Astrocyte (in vitro differentiated cells and primary cell): ENCODE results near the gene BBS12.

ENCODE experiments used
- CTCF ChIP-seq: IDR thresholded peaks from 2 replicates; pipeline ENCODE4 v1.5.1; 2011; ENCODE audit warnings: low read depth, mild to moderate bottlenecking, inconsistent platforms, low read length, moderate library complexity; ENCODE audit not compliant: insufficient read depth
- EZH2 ChIP-seq: IDR thresholded peaks from 2 replicates; pipeline ENCODE4 v1.6.1; 2012; ENCODE audit warnings: mild to moderate bottlenecking, low read length, inconsistent platforms; ENCODE audit not compliant: insufficient read depth

- TF ChIP-seq CTCF = no peak
- TF ChIP-seq EZH2 = no peak
Measured at GRCh38 chr4:122700178-122700725, 32.3 kb upstream of the BBS12 start.
